D721Med (cell line): ENCODE measurements around the gene OR14C36.
"Not testable (repeated sequence)": the region's sequence is repeated elsewhere in the genome, so short reads cannot be mapped to it uniquely, and the experiment has no call there.

Source experiments
- DNase-seq: peaks from one replicate; pipeline ENCODE4 v3.0.0; 2011; ENCODE audit warnings: low spot score; ENCODE audit not compliant: insufficient read length
- FAIRE-seq: peaks from 2 replicates; lab custom pipeline; 2011; peaks lifted over from hg19 to GRCh38; lab: Jason Lieb, UNC
- CTCF ChIP-seq: IDR thresholded peaks from 2 replicates; pipeline ENCODE4 v1.5.1; 2012; ENCODE audit warnings: mild to moderate bottlenecking, control low read depth; ENCODE audit not compliant: insufficient read depth; ENCODE audit errors: missing control alignments

OR14C36 gene

GRCh38 chr1:248348475-248348874 is at the start of gene OR14C36:
Gene OR14C36 (plus strand): TSS chr1:248348775. CDS start chr1:248348775, 0 bp downstream.
- FAIRE-seq: no peak
- TF ChIP-seq CTCF: no peak
- no peak for DNase-seq

GRCh38 chr1:248303324-248303723 is 45.3 kb upstream of the OR14C36 start, which contains the start of gene OR2T12:
Gene OR2T12 (minus strand): TSS chr1:248303424. CDS start chr1:248295578, 7,846 bp downstream.
- no peak for TF ChIP-seq CTCF
- FAIRE-seq (no peak), DNase-seq (no peak)

- DNase-seq, FAIRE-seq: not testable (repeated sequence)
These were observed 42.9 kb upstream of the OR14C36 start for GRCh38 chr1:248305672-248306071.

GRCh38 chr1:248306103-248306502 is 42.5 kb upstream of the OR14C36 start:
- no peak for FAIRE-seq
- no peak for TF ChIP-seq CTCF

GRCh38 chr1:248306740-248307139 is 41.8 kb upstream of the OR14C36 start:
- DNase-seq: not testable (repeated sequence)

More at GRCh38 chr1:248306103-248306502, 42.5 kb upstream of the OR14C36 start:
- no peak for DNase-seq

GRCh38 chr1:248316796-248317195 is 31.8 kb upstream of the OR14C36 start:
- no peak for TF ChIP-seq CTCF
- no peak for DNase-seq
- FAIRE-seq: no peak

More at GRCh38 chr1:248306740-248307139, 41.8 kb upstream of the OR14C36 start:
- FAIRE-seq: not testable (repeated sequence)

GRCh38 chr1:248324468-248324867 is 24.1 kb upstream of the OR14C36 start, which contains the start of gene OR2M7:
Gene OR2M7 (minus strand): TSS chr1:248324568. CDS start chr1:248324568, 0 bp downstream.
- TF ChIP-seq CTCF: no peak
- DNase-seq: no peak
- no peak for FAIRE-seq

GRCh38 chr1:248343451-248343850 is 5.1 kb upstream of the OR14C36 start:
- TF ChIP-seq CTCF: no peak
- FAIRE-seq (no peak), DNase-seq (no peak)
